GM10266 (cell line): Measurements from ENCODE around the gene MAP4K1.

Experiments used
- DNase-seq: peaks from one replicate; pipeline ENCODE4 v3.0.0; 2012; ENCODE audit errors: extremely low spot score
- CTCF ChIP-seq: IDR thresholded peaks from 2 replicates; pipeline ENCODE4 v1.5.1; 2012; ENCODE audit warnings: mild to moderate bottlenecking, low read depth; ENCODE audit not compliant: control insufficient read depth, insufficient read depth; ENCODE audit errors: missing control alignments

MAP4K1 gene

GRCh38 chr19:38569368-38569983, 48.3 kb downstream of the MAP4K1 start:
- no peak for DNase-seq
- TF ChIP-seq CTCF = no peak

DNA sequence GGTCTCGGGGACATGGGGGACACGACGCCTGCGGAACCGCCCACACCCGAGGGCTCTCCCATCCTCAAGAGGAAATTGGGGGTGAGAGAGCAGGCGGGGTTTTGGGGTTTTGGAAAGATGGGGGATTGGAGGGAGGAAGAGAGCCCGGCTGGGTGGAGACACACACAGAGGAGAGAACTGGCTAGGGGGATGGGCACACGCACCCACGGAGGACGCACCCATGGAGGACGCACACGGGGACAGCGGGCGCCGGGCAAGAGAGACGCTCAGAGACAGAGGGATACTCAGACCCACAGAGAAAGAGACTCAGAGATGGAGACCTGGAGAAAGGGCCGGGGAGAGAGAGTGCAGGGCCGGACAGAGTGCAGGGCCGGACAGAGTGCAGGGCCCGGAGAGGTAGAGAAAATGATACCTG, 52.1 kb downstream of the MAP4K1 start:
- DNase-seq = no peak
- no peak for TF ChIP-seq CTCF

GRCh38 chr19:38564981-38565690, 52.6 kb downstream of the MAP4K1 start:
- DNase-seq = no peak
- TF ChIP-seq CTCF = no peak

DNA sequence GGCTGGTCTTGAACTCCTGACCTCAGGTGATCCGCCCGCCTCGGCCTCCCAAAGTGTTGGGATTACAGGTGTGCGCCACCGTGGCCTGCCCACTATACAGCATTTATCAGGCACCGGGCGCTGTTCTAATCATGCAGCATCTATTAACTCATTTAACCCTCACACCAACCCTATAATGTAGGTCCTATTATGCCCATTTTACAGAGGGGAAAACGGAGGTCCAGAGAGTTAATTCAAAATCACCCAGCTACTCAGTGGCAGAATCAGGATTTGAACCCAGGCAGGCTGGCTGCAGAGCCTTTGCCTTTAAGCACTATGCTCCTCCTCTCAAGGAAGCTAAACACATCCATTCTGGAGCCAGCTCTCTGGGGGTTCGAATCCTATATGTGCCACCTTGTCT, 54.3 kb downstream of the MAP4K1 start:
- no peak for DNase-seq
- TF ChIP-seq CTCF = no peak

- no peak for TF ChIP-seq CTCF
- DNase-seq = no peak
These were observed 55.7 kb downstream of the MAP4K1 start for GRCh38 chr19:38562096-38562495.

DNA sequence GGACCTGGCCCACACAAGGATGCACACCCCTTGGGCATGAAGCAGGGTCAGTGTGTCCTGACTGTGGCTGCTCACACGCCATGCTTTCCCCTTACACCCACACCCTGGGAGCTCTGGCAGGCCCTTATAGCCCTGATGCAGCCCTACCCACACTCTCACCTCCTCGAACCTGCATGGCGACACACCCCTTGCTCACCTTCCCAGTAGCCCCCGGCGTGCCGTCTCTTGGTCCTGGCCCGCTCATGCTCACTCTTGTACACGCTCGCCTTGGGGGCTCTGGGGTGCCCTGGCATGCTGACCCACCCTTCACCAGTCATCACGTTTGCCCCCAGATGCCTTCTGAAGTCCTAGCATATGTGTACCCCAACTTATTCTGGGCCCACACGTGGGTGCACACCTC, 56.1 kb downstream of the MAP4K1 start:
- no peak for TF ChIP-seq CTCF

GRCh38 chr19:38561053-38561606, 56.6 kb downstream of the MAP4K1 start:
- DNase-seq = no peak
- TF ChIP-seq CTCF = no peak

More for the DNA sequence above, 56.1 kb downstream of the MAP4K1 start:
- DNase-seq = no peak
